ENCODE measurements around the gene ATP11A. TPM values are rescaled to one million over a fixed set of nuclear protein-coding genes. Genes with fewer than 3 reads are reported as not detected.

Gene ATP11A
- total RNA-seq, 2 donors from 2014 or later = 15.2 to 38.4 TPM

GRCh38 chr13:112751617-112752016 lies 61.8 kb downstream of the ATP11A start:
- no peaks in the 10 kb centered on the region for H3K36me3 ChIP-seq
- DNase-seq (ENCODE audit: low spot score) = no peak
- no peak overlapping the region for H3K27ac ChIP-seq
- no peak overlapping the region for H3K4me3 ChIP-seq
- H3K4me1 ChIP-seq (ENCODE audit: control insufficient read depth in 1 of 2, low read depth in 2 of 2) = no peaks in the 10 kb centered on the region
- TF ChIP-seq CTCF (IDR thresholded peaks at IDR 0.05) = no peak
- no peaks in the 10 kb centered on the region for H3K27me3 ChIP-seq (replicated peaks; ENCODE audit: insufficient read depth)
- H3K9me3 ChIP-seq = no peaks in the 10 kb centered on the region
- ATAC-seq (ENCODE audit: insufficient number of reproducible peaks, low FRiP score, low read depth) = no peak

- no peaks in the 10 kb centered on the region for H3K27me3 ChIP-seq (replicated peaks; ENCODE audit: insufficient read depth)
- TF ChIP-seq CTCF (IDR thresholded peaks at IDR 0.05) = no peak
- H3K4me1 ChIP-seq (ENCODE audit: control insufficient read depth in 1 of 2, low read depth in 2 of 2) = no peaks in the 10 kb centered on the region
- no peaks in the 10 kb centered on the region for H3K36me3 ChIP-seq
- ATAC-seq (ENCODE audit: insufficient number of reproducible peaks, low FRiP score, low read depth) = no peak
- no peak overlapping the region for H3K27ac ChIP-seq
- DNase-seq (ENCODE audit: low spot score) = no peak
- H3K9me3 ChIP-seq = no peaks in the 10 kb centered on the region
- H3K4me3 ChIP-seq = no peak overlapping the region
Observed at GRCh38 chr13:112752211-112752610, 62.4 kb downstream of the ATP11A start.

DNA sequence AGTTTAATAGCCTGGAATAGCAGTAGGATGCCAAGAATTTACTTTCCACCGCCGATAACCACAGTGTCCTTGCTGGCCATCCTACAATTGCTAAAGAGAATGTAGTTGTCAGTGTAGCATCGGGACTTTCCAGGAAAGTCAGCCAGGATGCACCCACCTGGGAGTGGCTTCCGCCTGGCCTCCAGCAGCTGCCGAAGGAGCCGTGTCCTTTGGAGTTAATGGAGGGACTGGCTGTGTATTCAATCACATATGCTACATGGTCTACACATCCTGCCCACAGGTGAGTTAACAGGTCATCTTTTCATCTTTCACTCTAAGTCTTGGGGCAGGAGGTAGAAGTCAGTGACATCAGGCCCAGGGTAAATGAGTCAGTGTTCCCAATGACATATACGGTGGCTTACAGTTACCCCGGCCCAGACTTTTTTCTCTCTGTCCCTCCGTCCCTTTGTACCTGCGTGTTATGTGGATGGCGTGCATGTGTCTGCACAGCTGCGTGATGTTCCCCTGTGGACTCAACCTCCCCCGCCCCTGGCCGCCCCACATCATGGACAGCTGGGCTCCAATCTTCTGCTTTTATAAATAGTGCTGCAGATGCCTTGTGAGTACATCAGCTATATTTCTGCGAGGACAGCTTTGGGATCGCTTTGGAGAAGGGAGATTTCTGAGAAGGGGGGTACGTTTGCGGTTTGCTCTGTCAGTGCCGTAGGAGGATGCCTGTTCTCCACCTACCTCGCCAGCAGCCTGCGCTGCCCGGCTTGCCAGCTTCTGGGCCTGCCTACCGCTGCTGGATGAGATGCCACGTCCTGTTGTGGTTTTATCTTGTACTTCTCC lies 63.1 kb downstream of the ATP11A start:
- Histone ChIP-seq H3K27me3 (replicated peaks; ENCODE audit: insufficient read depth) (no peaks in the 10 kb centered on the region), H3K4me1 (ENCODE audit: control insufficient read depth in 1 of 2, low read depth in 2 of 2) (no peaks in the 10 kb centered on the region), H3K36me3 (no peaks in the 10 kb centered on the region), H3K9me3 (no peaks in the 10 kb centered on the region), H3K4me3 (no peak overlapping the region), H3K27ac (no peak overlapping the region)
- no peak for ATAC-seq (ENCODE audit: insufficient number of reproducible peaks, low FRiP score, low read depth)
- TF ChIP-seq CTCF (IDR thresholded peaks at IDR 0.05) = no peak
- no peak for DNase-seq (ENCODE audit: low spot score)

DNA sequence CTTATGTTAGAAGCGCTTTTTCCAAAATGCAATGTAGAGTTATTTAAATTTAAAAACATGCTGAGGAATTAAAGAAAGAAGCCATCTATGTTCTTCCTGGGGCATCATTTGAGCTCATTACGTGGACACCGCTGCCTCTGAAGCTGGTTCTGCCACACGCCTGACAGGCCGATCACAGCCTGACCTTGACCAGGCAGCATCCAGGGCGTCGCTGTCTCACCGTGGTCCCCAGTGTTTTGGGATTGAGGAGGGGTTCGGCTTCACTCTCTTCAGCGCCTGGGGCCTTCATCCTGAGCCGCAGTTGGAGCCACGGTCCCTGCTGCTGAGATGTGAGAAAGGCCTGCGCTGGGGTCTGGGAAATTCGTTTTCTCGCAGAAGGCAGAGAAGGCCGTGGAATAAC lies 64.0 kb downstream of the ATP11A start:
- H3K4me3 ChIP-seq = no peak overlapping the region
- no peaks in the 10 kb centered on the region for H3K27me3 ChIP-seq (replicated peaks; ENCODE audit: insufficient read depth)
- no peaks in the 10 kb centered on the region for H3K4me1 ChIP-seq (ENCODE audit: control insufficient read depth in 1 of 2, low read depth in 2 of 2)
- ATAC-seq (ENCODE audit: insufficient number of reproducible peaks, low FRiP score, low read depth) (no peak), DNase-seq (ENCODE audit: low spot score) (no peak)
- no peak overlapping the region for H3K27ac ChIP-seq
- no peaks in the 10 kb centered on the region for H3K36me3 ChIP-seq
- TF ChIP-seq CTCF (IDR thresholded peaks at IDR 0.05) = no peak
- H3K9me3 ChIP-seq = no peaks in the 10 kb centered on the region

- H3K9me3 ChIP-seq = no peaks in the 10 kb centered on the region
- DNase-seq (ENCODE audit: low spot score) (no peak), ATAC-seq (ENCODE audit: insufficient number of reproducible peaks, low FRiP score, low read depth) (no peak)
- no peak for TF ChIP-seq CTCF (IDR thresholded peaks at IDR 0.05)
- no peaks in the 10 kb centered on the region for H3K4me1 ChIP-seq (ENCODE audit: control insufficient read depth in 1 of 2, low read depth in 2 of 2)
- H3K36me3 ChIP-seq = no peaks in the 10 kb centered on the region
- H3K27ac ChIP-seq = no peak overlapping the region
- no peaks in the 10 kb centered on the region for H3K27me3 ChIP-seq (replicated peaks; ENCODE audit: insufficient read depth)
- H3K4me3 ChIP-seq = no peak overlapping the region
Observed at GRCh38 chr13:112754281-112755025, 64.6 kb downstream of the ATP11A start.

Data from thoracic aorta (tissue), 2 donors.